HG02885 (cell line): Measurements from ENCODE around the gene OXNAD1.

Source experiments
- ATAC-seq: cut with Tn5 transposase; IDR thresholded peaks from one replicate; pipeline ENCODE4 v1.9.1; 2021; ENCODE audit warnings: mild to moderate bottlenecking; ENCODE audit not compliant: unreplicated experiment, poor library complexity

Gene OXNAD1

GRCh38 chr3:16264708-16265454 lies at the start of gene OXNAD1, which contains the start of gene DPH3:
OXNAD1 (plus strand) TSS chr3:16265212; CDS start chr3:16270953, 5,741 bp downstream.
DPH3 (minus strand) TSS chr3:16264943; CDS start chr3:16264876, 67 bp downstream.
- ATAC-seq, result peak; percentile 99

GRCh38 chr3:16216373-16216935 lies 48.6 kb upstream of the OXNAD1 start:
- no peak for ATAC-seq

- no peak for ATAC-seq
Observed at GRCh38 chr3:16219777-16220176, 45.2 kb upstream of the OXNAD1 start.

- ATAC-seq, result no peak
Observed at GRCh38 chr3:16221990-16222389, 43.0 kb upstream of the OXNAD1 start.

GRCh38 chr3:16222547-16222946 lies 42.5 kb upstream of the OXNAD1 start:
- ATAC-seq, result no peak

GRCh38 chr3:16224325-16224724 lies 40.7 kb upstream of the OXNAD1 start:
- no peak for ATAC-seq

GRCh38 chr3:16227566-16227965 lies 37.4 kb upstream of the OXNAD1 start:
- no peak for ATAC-seq

GRCh38 chr3:16229681-16230080 lies 35.3 kb upstream of the OXNAD1 start:
- no peak for ATAC-seq

- no peak for ATAC-seq
Observed at GRCh38 chr3:16231983-16232382, 33.0 kb upstream of the OXNAD1 start.

GRCh38 chr3:16233806-16234205 lies 31.2 kb upstream of the OXNAD1 start:
- no peak for ATAC-seq

GRCh38 chr3:16234281-16234680 lies 30.7 kb upstream of the OXNAD1 start:
- no peak for ATAC-seq

- ATAC-seq, result no peak
Observed at GRCh38 chr3:16236030-16236639, 28.9 kb upstream of the OXNAD1 start.

- no peak for ATAC-seq
Observed at GRCh38 chr3:16236856-16237393, 28.1 kb upstream of the OXNAD1 start.

- ATAC-seq, result no peak
Observed at GRCh38 chr3:16239086-16239770, 25.8 kb upstream of the OXNAD1 start.

GRCh38 chr3:16239780-16240179 lies 25.2 kb upstream of the OXNAD1 start:
- ATAC-seq, result no peak

- ATAC-seq, result no peak
Observed at GRCh38 chr3:16240229-16241023, 24.6 kb upstream of the OXNAD1 start.

GRCh38 chr3:16241225-16241624 lies 23.8 kb upstream of the OXNAD1 start:
- ATAC-seq, result no peak

- no peak for ATAC-seq
Observed at GRCh38 chr3:16242177-16242576, 22.8 kb upstream of the OXNAD1 start.

GRCh38 chr3:16243706-16244490 lies 21.1 kb upstream of the OXNAD1 start:
- no peak for ATAC-seq
